Mesothelial cell of epicardium (in vitro differentiated cells): ENCODE data around the gene ANKRD33B. TPM values are rescaled to one million over a fixed set of nuclear protein-coding genes. Genes with fewer than 3 reads are reported as not detected.

Experiments
- DNase-seq, 2 experiments: peaks; one replicate each; pipeline ENCODE4 v3.0.0; 2021; ENCODE audit warnings: low spot score in 2 of 2; ENCODE audit not compliant: unreplicated experiment in 2 of 2
- H3K27ac Mint-ChIP-seq: 2 replicates; pipeline ENCODE4 v1.8.0; 2021; ENCODE audit warnings: mixed read lengths
- H3K27me3 Mint-ChIP-seq: 2 replicates; pipeline ENCODE4 v1.8.0; 2021; ENCODE audit warnings: low read depth, mixed read lengths
- H3K36me3 Mint-ChIP-seq: 2 replicates; pipeline ENCODE4 v1.8.0; 2021; ENCODE audit warnings: mixed read lengths
- H3K4me1 Mint-ChIP-seq: 2 replicates; pipeline ENCODE4 v1.8.0; 2021; ENCODE audit warnings: mixed read lengths
- H3K4me3 Mint-ChIP-seq: 2 replicates; pipeline ENCODE4 v1.8.0; 2021; ENCODE audit warnings: mild to moderate bottlenecking, moderate library complexity, mixed read lengths
- H3K9me3 Mint-ChIP-seq: 2 replicates; pipeline ENCODE4 v1.8.0; 2021; ENCODE audit warnings: mixed read lengths
- CTCF ChIP-seq: fragments of 200-600 bp; sonication (generic); IDR thresholded peaks from one replicate; pipeline ENCODE4 v1.5.0; 2021; ENCODE audit warnings: antibody characterized with exemption; ENCODE audit not compliant: unreplicated experiment
- total RNA-seq: library from RNA; stranded (reverse); gene quantifications from 3 replicates; pipeline ENCODE4 v1.2.1, GENCODE V29; 2021

The ANKRD33B gene
- total RNA-seq, 1 donor from 2014 or later = 3.8 TPM

DNA sequence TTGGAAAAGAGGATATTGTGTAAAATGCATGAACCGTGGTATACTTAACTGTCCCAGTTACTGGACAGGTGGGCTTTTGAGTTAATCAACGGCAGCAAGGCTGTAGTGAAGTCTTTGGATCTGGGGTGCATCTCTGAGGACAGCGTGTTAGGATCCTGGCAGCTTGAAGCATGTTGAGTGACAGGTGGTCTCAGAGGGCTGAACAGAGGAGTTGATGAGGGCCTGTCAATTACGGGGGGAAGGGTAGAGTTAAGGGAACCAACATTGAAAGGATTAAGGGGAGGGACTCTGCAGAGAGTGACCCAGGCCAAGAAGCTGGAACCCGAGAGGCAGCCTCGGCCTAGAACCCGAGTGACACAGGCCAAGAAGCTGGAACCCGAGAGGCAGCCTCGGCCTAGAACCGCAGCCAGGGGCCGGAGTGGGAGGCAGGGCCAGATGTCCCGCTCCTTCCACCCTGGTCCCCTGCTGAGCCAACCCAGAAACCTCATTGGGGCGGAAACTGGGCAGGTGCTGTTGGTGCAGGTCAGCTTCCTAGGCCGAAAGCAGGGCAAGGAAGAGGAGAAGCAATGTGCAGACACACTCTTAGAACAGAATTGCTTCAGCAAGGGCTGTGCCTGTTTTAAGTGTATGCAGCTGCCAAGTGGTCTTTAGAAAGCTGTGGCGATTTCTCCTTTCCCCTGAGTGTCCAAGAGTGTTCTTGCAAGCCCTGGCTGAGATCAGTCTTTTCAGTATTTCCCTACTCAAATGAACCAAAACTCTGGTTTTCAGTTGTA, 62.0 kb downstream of the ANKRD33B start:
- H3K27me3 Mint-ChIP-seq = no peaks in the 10 kb centered on the region
- H3K4me3 Mint-ChIP-seq = no peak overlapping the region
- peaks cover 11% of the 10 kb centered on the region for H3K9me3 Mint-ChIP-seq
- peaks cover 4% of the 10 kb centered on the region for H3K36me3 Mint-ChIP-seq
- DNase-seq = no peak
- TF ChIP-seq CTCF = no peak
- H3K27ac Mint-ChIP-seq = no peak overlapping the region
- H3K4me1 Mint-ChIP-seq = peaks cover 15% of the 10 kb centered on the region

- H3K9me3 Mint-ChIP-seq = peaks cover 5% of the 10 kb centered on the region
- peaks cover 20% of the 10 kb centered on the region for H3K4me1 Mint-ChIP-seq
- DNase-seq = no peak
Observed at GRCh38 chr5:10626473-10627013, 62.7 kb downstream of the ANKRD33B start.

GRCh38 chr5:10627160-10627701, 63.4 kb downstream of the ANKRD33B start:
- Mint-ChIP-seq H3K27ac (peak overlapping the region; percentile 85), H3K4me1 (peaks cover 20% of the 10 kb centered on the region), H3K36me3 (no peaks in the 10 kb centered on the region), H3K27me3 (no peaks in the 10 kb centered on the region), H3K9me3 (no peaks in the 10 kb centered on the region), H3K4me3 (peak overlapping the region; percentile 65)
- no peak for TF ChIP-seq CTCF
- DNase-seq = peak in 1 of 2 experiments; percentile 46

More at GRCh38 chr5:10626473-10627013, 62.7 kb downstream of the ANKRD33B start:
- Mint-ChIP-seq H3K4me3 (peak overlapping the region; percentile 65), H3K27ac (no peak overlapping the region), H3K27me3 (no peaks in the 10 kb centered on the region), H3K36me3 (no peaks in the 10 kb centered on the region)
- TF ChIP-seq CTCF = no peak

DNA sequence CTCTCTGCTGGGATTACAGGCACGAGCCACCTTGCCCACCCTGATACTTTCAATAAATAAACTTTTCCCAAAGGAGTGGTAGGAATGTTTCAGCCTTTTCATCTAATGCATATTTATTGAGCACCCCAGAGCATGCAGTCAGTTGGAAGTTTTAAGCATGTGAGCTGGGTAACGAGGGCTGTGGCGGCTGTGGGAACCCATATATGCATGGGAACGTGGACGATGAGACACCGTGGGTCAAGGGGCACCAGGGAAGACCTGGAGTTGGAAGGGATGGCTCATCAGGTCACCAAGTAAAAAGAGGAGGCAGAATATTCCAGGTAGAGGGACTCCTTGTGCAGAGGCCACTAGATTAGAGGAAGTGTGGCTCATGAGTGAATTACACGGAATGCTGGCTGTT, 64.7 kb downstream of the ANKRD33B start:
- DNase-seq = no peak
- Mint-ChIP-seq H3K27ac (no peak overlapping the region), H3K4me1 (peaks cover 20% of the 10 kb centered on the region), H3K27me3 (no peaks in the 10 kb centered on the region), H3K36me3 (no peaks in the 10 kb centered on the region), H3K9me3 (no peaks in the 10 kb centered on the region), H3K4me3 (no peak overlapping the region)
- TF ChIP-seq CTCF = no peak

DNA sequence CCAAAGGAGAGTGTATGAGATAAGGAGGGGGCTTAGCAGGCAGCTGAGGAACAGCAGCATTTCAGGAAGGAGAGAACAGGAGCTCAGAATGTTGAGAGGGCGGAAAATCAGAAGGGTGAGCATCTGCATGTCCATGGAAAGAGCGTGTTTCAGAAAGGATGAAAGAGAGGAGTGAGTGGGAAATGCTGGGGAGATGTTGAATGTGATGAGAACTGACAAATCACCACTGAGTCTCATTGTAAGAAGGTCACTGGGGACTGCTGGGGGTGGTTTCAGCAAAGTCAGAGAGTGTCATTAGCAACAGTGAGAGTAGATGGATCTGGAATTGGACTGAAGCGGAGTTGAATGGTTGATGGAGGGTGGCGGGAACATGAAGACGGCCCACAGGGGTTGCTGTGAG, 65.8 kb downstream of the ANKRD33B start:
- no peaks in the 10 kb centered on the region for H3K9me3 Mint-ChIP-seq
- no peak for TF ChIP-seq CTCF
- peaks cover 18% of the 10 kb centered on the region for H3K4me1 Mint-ChIP-seq
- H3K4me3 Mint-ChIP-seq = no peak overlapping the region
- no peaks in the 10 kb centered on the region for H3K36me3 Mint-ChIP-seq
- H3K27me3 Mint-ChIP-seq = no peaks in the 10 kb centered on the region
- no peak overlapping the region for H3K27ac Mint-ChIP-seq
- no peak for DNase-seq
